ENCODE results near the gene RNF115.

- no peak for TF ChIP-seq POLR2A (IDR thresholded peaks at IDR 0.05)
- no peak for TF ChIP-seq CTCF (IDR thresholded peaks at IDR 0.05)
Observed at GRCh38 chr1:145711213-145711651, 112.7 kb downstream of the RNF115 start.

All from right lobe of liver (tissue), 4 donors.